ENCODE measurements around the gene CHN1.

- TF ChIP-seq GABPA (IDR thresholded peaks at IDR 0.05; ENCODE audit: borderline replicate concordance, insufficient read depth, low read length) (no peak), CEBPB (IDR thresholded peaks at IDR 0.05; ENCODE audit: low read depth, low read length) (no peak), KDM1A (IDR thresholded peaks at IDR 0.05; ENCODE audit: borderline replicate concordance, low read length) (no peak), YY1 (IDR thresholded peaks at IDR 0.05; ENCODE audit: low read depth, low read length) (no peak), CTCF (IDR thresholded peaks at IDR 0.05; ENCODE audit: control extremely low read depth in 1 of 3, insufficient read depth in 1 of 3, low read depth in 1 of 3, low read length in 3 of 3) (no peak), BRCA1 (IDR thresholded peaks at IDR 0.05; ENCODE audit: low read depth, low read length) (no peak), JUND (IDR thresholded peaks at IDR 0.05; ENCODE audit: low read length) (no peak), POLR2A (IDR thresholded peaks at IDR 0.05; ENCODE audit: control extremely low read depth in 1 of 2, low read depth in 2 of 2, low read length in 2 of 2) (peak; percentile 80 to 90), EP300 (IDR thresholded peaks at IDR 0.05; ENCODE audit: borderline replicate concordance in 1 of 2, low read depth in 2 of 2, low read length in 2 of 2) (no peak), USF2 (IDR thresholded peaks at IDR 0.05; ENCODE audit: low read length) (no peak), SUZ12 (IDR thresholded peaks at IDR 0.05; ENCODE audit: low read length) (no peak), MAX (IDR thresholded peaks at IDR 0.05) (no peak), ATF3 (IDR thresholded peaks at IDR 0.05; ENCODE audit: insufficient read depth, low read depth, low read length) (no peak)
These were observed 216.8 kb downstream of the CHN1 start for GRCh38 chr2:174788291-174788929.

Data from H1 (cell line).